SK-N-SH (cell line): ENCODE measurements around the gene TMEM169. TPM values are rescaled to one million over a fixed set of nuclear protein-coding genes. Genes with fewer than 3 reads are reported as not detected.

ENCODE experiments used
- CTCF ChIA-PET: fragments of 300-600, 350-600 bp; formaldehyde crosslinking; extraction: SDS; loops from one replicate; lab custom pipeline; 2021; lab: Yijun Ruan, JAX
- POLR2A ChIA-PET: fragments of 350-600 bp; sonication (Branson Sonifier 250); formaldehyde crosslinking; extraction: SDS; loops from one replicate; lab custom pipeline; 2020; ENCODE audit warnings: antibody characterized with exemption, inconsistent platforms; lab: Yijun Ruan, JAX
- DNase-seq: peaks from one replicate; pipeline ENCODE4 v3.0.0; 2012
- H2AFZ ChIP-seq: fragments of 200-600 bp; sonication (generic); 2 replicates; pipeline ENCODE4 v1.8.1; 2016; ENCODE audit warnings: antibody characterized with exemption, mild to moderate bottlenecking, low read depth
- H3F3A ChIP-seq: fragments of 200-600 bp; sonication (generic); replicated peaks from 2 replicates; pipeline ENCODE3; 2016; ENCODE audit warnings: antibody characterized with exemption, mild to moderate bottlenecking; ENCODE audit not compliant: insufficient read depth
- H3K27ac ChIP-seq, 2 experiments: fragments of 200-500 bp in 1 of 2; fragments of 200-600 bp in 1 of 2; sonication (Bioruptor generic) in 1 of 2; sonication (generic), shearing (Covaris generic) in 1 of 2; 2 replicates each; pipeline versions ENCODE4 v1.5.1 to v1.6.1; 2014 to 2016; ENCODE audit warnings: low read depth in 2 of 2, inconsistent platforms in 1 of 2, low read length in 1 of 2, mild to moderate bottlenecking in 1 of 2, mixed read lengths in 1 of 2
- H3K27me3 ChIP-seq: fragments of 200-600 bp; sonication (generic), shearing (Covaris generic); 2 replicates; pipeline ENCODE4 v1.6.1; 2016; ENCODE audit warnings: mixed run types; ENCODE audit not compliant: insufficient read depth
- H3K36me3 ChIP-seq, 2 experiments: fragments of 200-500 bp in 1 of 2; fragments of 200-600 bp in 1 of 2; sonication (Bioruptor generic) in 1 of 2; sonication (generic) in 1 of 2; replicated peaks in 1 of 2; 2 replicates each; pipeline versions ENCODE3 to v1.5.1; 2014 to 2016; ENCODE audit warnings: low read length in 1 of 2, mild to moderate bottlenecking in 1 of 2; ENCODE audit not compliant: insufficient read depth in 2 of 2, control insufficient read depth in 1 of 2
- H3K4me1 ChIP-seq, 2 experiments: fragments of 200-500 bp in 1 of 2; fragments of 200-600 bp in 1 of 2; sonication (Bioruptor generic) in 1 of 2; sonication (generic), shearing (Covaris generic) in 1 of 2; 2 replicates each; pipeline versions ENCODE4 v1.5.1 to v1.6.1; 2014 to 2016; ENCODE audit warnings: low read depth in 1 of 2, low read length in 1 of 2, mixed run types in 1 of 2; ENCODE audit not compliant: insufficient read depth in 2 of 2, control insufficient read depth in 1 of 2
- H3K4me2 ChIP-seq: fragments of 200-600 bp; sonication (generic), shearing (Covaris generic); 2 replicates; pipeline ENCODE4 v1.6.1; 2017; ENCODE audit warnings: mixed run types
- H3K4me3 ChIP-seq, 2 experiments: fragments of 200-500 bp in 1 of 2; fragments of 200-600 bp in 1 of 2; sonication (Bioruptor generic) in 1 of 2; sonication (generic), shearing (Covaris generic) in 1 of 2; 2 replicates each; pipeline versions ENCODE4 v1.5.1 to v1.8.1; 2014 to 2016; ENCODE audit warnings: low read depth in 2 of 2, inconsistent platforms in 1 of 2, low read length in 1 of 2, mild to moderate bottlenecking in 1 of 2, mixed read lengths in 1 of 2, moderate library complexity in 1 of 2
- H3K79me2 ChIP-seq: fragments of 200-600 bp; sonication (generic); 2 replicates; pipeline ENCODE4 v1.8.1; 2017; ENCODE audit warnings: mild to moderate bottlenecking; ENCODE audit not compliant: insufficient read depth
- H3K9ac ChIP-seq: fragments of 200-600 bp; sonication (generic); 2 replicates; pipeline ENCODE4 v1.6.1; 2017; ENCODE audit warnings: mixed run types
- H3K9me2 ChIP-seq: fragments of 200-600 bp; sonication (generic); 2 replicates; pipeline ENCODE4 v1.6.1; 2017; ENCODE audit warnings: mixed run types
- H3K9me3 ChIP-seq: fragments of 200-600 bp; sonication (generic); 2 replicates; pipeline ENCODE4 v1.6.1; 2017; ENCODE audit warnings: mixed run types, mild to moderate bottlenecking, moderate library complexity
- H4K20me1 ChIP-seq: fragments of 200-600 bp; sonication (generic); 2 replicates; pipeline ENCODE4 v1.6.1; 2017; ENCODE audit warnings: mild to moderate bottlenecking, mixed run types; ENCODE audit not compliant: insufficient read depth
- CHD2 ChIP-seq: fragments of 150-350 bp; IDR thresholded peaks from 2 replicates; pipeline ENCODE4 v1.6.1; 2018; ENCODE audit warnings: low read length; ENCODE audit not compliant: partially characterized antibody
- EZH2phosphoT487 ChIP-seq: fragments of 200-600 bp; sonication (generic); IDR thresholded peaks from 2 replicates; pipeline ENCODE4 v1.6.1; 2017; ENCODE audit warnings: low read depth, mixed run types, mild to moderate bottlenecking, antibody characterized with exemption, moderate library complexity, borderline replicate concordance
- FOSL2 ChIP-seq: IDR thresholded peaks from 2 replicates; pipeline ENCODE4 v1.4.0; 2012; ENCODE audit warnings: low read depth, mild to moderate bottlenecking, moderate library complexity, borderline replicate concordance
- FOXJ3 ChIP-seq: sonication (generic); formaldehyde crosslinking; IDR thresholded peaks from 2 replicates; pipeline ENCODE4 v1.5.1; 2020; ENCODE audit warnings: mild to moderate bottlenecking, missing genetic modification reagents
- FOXM1 ChIP-seq: IDR thresholded peaks from 2 replicates; pipeline ENCODE4 v1.4.0; 2012; ENCODE audit warnings: low read depth, mild to moderate bottlenecking
- GABPA ChIP-seq: IDR thresholded peaks from 2 replicates; pipeline ENCODE4 v1.4.0; 2012; ENCODE audit warnings: low read depth, mild to moderate bottlenecking
- GATA2 ChIP-seq: sonication (generic); formaldehyde crosslinking; IDR thresholded peaks from 2 replicates; pipeline ENCODE4 v1.5.0; 2020; ENCODE audit warnings: mild to moderate bottlenecking, missing genetic modification reagents
- JUND ChIP-seq: IDR thresholded peaks from 2 replicates; pipeline ENCODE4 v1.4.0; 2012
- MEF2A ChIP-seq: IDR thresholded peaks from 2 replicates; pipeline ENCODE4 v1.4.0; 2012; ENCODE audit warnings: low read depth, borderline replicate concordance
- MXI1 ChIP-seq: IDR thresholded peaks from 2 replicates; pipeline ENCODE4 v1.6.1; 2012; ENCODE audit warnings: mild to moderate bottlenecking, low read depth, low read length, improper control_type of control experiment
- NFIC ChIP-seq: IDR thresholded peaks from 2 replicates; pipeline ENCODE4 v1.4.0; 2012; ENCODE audit warnings: borderline replicate concordance
- NRF1 ChIP-seq: IDR thresholded peaks from 2 replicates; pipeline ENCODE4 v1.6.1; 2012; ENCODE audit warnings: low read depth, mild to moderate bottlenecking, low read length
- POLR2AphosphoS5 ChIP-seq: IDR thresholded peaks from 2 replicates; pipeline ENCODE4 v1.6.1; 2012; ENCODE audit warnings: low read depth, low read length
- RAD21 ChIP-seq: IDR thresholded peaks from 2 replicates; pipeline ENCODE4 v1.6.1; 2012; ENCODE audit warnings: mild to moderate bottlenecking, low read length
- RFX5 ChIP-seq: IDR thresholded peaks from 2 replicates; pipeline ENCODE4 v1.6.1; 2012; ENCODE audit warnings: mild to moderate bottlenecking, improper control_type of control experiment, low read length
- RXRA ChIP-seq: IDR thresholded peaks from 2 replicates; pipeline ENCODE4 v1.4.0; 2012; ENCODE audit warnings: low read depth, mild to moderate bottlenecking, borderline replicate concordance
- SIN3A ChIP-seq: IDR thresholded peaks from 2 replicates; pipeline ENCODE4 v1.6.1; 2012; ENCODE audit warnings: low read depth, mild to moderate bottlenecking, low read length, moderate library complexity, borderline replicate concordance
- SMC3 ChIP-seq: IDR thresholded peaks from 2 replicates; pipeline ENCODE4 v1.6.1; 2012; ENCODE audit warnings: low read depth, low read length, improper control_type of control experiment
- TAF1 ChIP-seq: IDR thresholded peaks from 2 replicates; pipeline ENCODE4 v1.6.1; 2012; ENCODE audit warnings: low read depth, mild to moderate bottlenecking, low read length, moderate library complexity, borderline replicate concordance
- WGBS: methylation state at CpG from one replicate; pipeline ENCODE4 v1.1.6; 2017; ENCODE audit warnings: low lambda C conversion rate; 5-methylcytosine and 5-hydroxymethylcytosine counted together
- polyA plus RNA-seq, 3 experiments: library from polyadenylated mRNA; depleted of rRNA; stranded (reverse); fragments of >200 nt; gene quantifications; 2 replicates each; pipeline ENCODE4 v1.2.3, GENCODE V29; 2012
- TF ChIP-seq, protein P1 (sequence below): IDR thresholded peaks from 2 replicates; pipeline ENCODE4 v1.6.1; 2012; ENCODE audit warnings: mild to moderate bottlenecking, low read depth, low read length, moderate library complexity
- TF ChIP-seq, protein P2 (sequence below): fragments of 150-350 bp; IDR thresholded peaks from 2 replicates; pipeline ENCODE4 v1.6.1; 2017; ENCODE audit warnings: antibody characterized with exemption, low read length, low read depth, borderline replicate concordance

The TMEM169 gene
- polyA plus RNA-seq, 1 of the 3 experiments (the other 2 are of a cell fraction): 0.30 TPM

DNA sequence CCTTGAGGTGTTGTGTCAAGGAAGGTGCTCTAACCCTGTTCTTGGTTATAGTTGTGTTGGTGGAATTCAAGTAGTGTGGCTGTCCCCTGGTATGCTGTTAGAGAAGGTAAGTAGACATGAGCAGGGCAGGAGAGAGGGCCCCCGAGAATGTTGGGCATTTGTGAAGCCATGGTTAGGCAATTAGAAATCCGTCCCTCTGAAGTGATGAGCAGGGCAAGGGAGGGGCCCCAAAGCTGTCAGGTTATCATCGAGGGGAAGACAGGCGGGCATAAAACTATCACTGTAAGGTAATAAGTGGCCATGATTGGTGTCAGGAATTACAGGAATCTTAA is 32.6 kb downstream of the TMEM169 start:
- Histone ChIP-seq H4K20me1 (peaks cover 11% of the 10 kb centered on the region), H3K4me2 (no peak overlapping the region), H2AFZ (no peak overlapping the region), H3K9me3 (no peaks in the 10 kb centered on the region), H3K27me3 (no peaks in the 10 kb centered on the region)
- TF ChIP-seq JUND (no peak), CHD2 (no peak), RXRA (no peak), NRF1 (no peak), MXI1 (no peak), SMC3 (no peak), FOSL2 (no peak), NFIC (no peak), TAF1 (no peak), SIN3A (no peak), RFX5 (no peak), RAD21 (no peak), POLR2AphosphoS5 (no peak), FOXM1 (no peak)
- TF ChIP-seq, all 33 proteins: peak for 0
- H3K9ac ChIP-seq: no peak overlapping the region
- H3K36me3 ChIP-seq: peaks cover 80 to 82% of the 10 kb centered on the region in 2 experiments
- ChIA-PET POLR2A (interaction anchor here (0.7 to 1.6 kb wide), 4 partner anchors 33 to 384 kb away, joined by 3 to 7 read pairs (median 4); partner anchors contain the start of genes PECR, RPL37A, SMARCAL1 and TMEM169), CTCF (interaction anchor here (0.6 to 1.4 kb wide), 13 partner anchors 9 to 770 kb away, joined by 3 to 7 read pairs (median 4); no protein-coding TSS in a partner anchor)
- H3F3A ChIP-seq: peaks cover 23% of the 10 kb centered on the region
- 39% methylated on average over 4 of the region's 4 CpGs for WGBS
- peaks cover 38 to 48% of the 10 kb centered on the region in 2 experiments for H3K4me1 ChIP-seq
- DNase-seq: no peak
- peak overlapping the region in 1 of 2 experiments; percentile 63; a peak in 1 of 4 replicates for H3K4me3 ChIP-seq
- peak overlapping the region; percentile 20 to 29 for H3K27ac ChIP-seq
- H3K79me2 ChIP-seq: peaks cover 92% of the 10 kb centered on the region
- H3K9me2 ChIP-seq: no peaks in the 10 kb centered on the region

DNA sequence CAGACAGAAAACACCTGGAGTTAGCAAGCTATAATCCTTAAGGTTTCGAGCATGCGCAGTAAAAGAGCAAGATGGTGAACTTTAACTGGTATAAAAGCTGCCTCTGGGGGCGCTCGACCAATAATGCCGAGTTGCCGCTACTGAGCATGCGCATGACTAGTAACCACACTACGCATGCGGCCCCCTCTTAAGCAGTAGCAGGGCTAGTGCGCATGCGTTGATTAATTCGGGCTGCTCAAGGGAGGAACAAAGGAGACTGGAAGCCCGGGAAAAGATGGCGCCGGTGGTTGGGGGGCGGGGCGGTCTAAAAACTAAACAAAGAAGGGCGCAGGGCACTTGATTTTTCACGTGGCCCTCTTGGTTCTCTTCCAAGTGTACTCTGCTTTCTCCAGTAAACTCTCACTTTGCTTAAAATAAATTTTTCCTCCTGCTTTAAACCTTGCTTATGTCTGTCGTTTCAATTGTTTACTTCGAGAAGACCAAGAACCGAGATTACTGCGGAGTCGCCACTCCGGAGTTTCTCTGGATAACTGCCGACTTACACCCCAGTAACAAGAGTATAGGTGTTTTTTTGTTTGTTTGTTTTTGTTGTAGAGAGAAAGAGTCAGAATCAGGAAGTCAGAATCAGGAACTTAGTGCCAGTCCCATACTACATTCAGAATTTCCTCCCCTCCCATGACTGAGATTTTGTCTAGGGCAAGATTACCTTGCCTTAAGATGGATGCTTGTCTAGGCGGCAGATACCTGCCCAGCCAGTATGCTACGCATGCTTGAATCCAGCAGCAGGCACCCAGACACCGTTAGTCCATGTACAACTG is 33.2 kb downstream of the TMEM169 start:
- Histone ChIP-seq H3K27me3 (no peaks in the 10 kb centered on the region), H3K9ac (peak overlapping the region; percentile 93), H3K36me3 (peaks cover 85 to 88% of the 10 kb centered on the region in 2 experiments), H3K9me2 (no peaks in the 10 kb centered on the region), H3K79me2 (peaks cover 92% of the 10 kb centered on the region), H3K4me2 (peak overlapping the region; percentile 92), H3K4me1 (peaks cover 38 to 48% of the 10 kb centered on the region in 2 experiments), H2AFZ (peak overlapping the region; percentile 38), H3K4me3 (peak overlapping the region; percentile 49 to 63), H3K27ac (peak overlapping the region; percentile 85 to 97), H3F3A (peaks cover 23% of the 10 kb centered on the region), H4K20me1 (peaks cover 11% of the 10 kb centered on the region), H3K9me3 (no peaks in the 10 kb centered on the region)
- CTCF ChIA-PET: interaction anchor here (0.6 to 1.4 kb wide), 13 partner anchors 9 to 770 kb away, joined by 3 to 7 read pairs (median 4); no protein-coding TSS in a partner anchor
- peak; percentile 87 for DNase-seq
- WGBS: 4% methylated on average over 29 of the region's 29 CpGs
- POLR2A ChIA-PET: interaction anchor here (0.7 to 1.6 kb wide), 4 partner anchors 33 to 384 kb away, joined by 3 to 7 read pairs (median 4); partner anchors contain the start of genes PECR, RPL37A, SMARCAL1 and TMEM169
- TF ChIP-seq, protein P1, sequence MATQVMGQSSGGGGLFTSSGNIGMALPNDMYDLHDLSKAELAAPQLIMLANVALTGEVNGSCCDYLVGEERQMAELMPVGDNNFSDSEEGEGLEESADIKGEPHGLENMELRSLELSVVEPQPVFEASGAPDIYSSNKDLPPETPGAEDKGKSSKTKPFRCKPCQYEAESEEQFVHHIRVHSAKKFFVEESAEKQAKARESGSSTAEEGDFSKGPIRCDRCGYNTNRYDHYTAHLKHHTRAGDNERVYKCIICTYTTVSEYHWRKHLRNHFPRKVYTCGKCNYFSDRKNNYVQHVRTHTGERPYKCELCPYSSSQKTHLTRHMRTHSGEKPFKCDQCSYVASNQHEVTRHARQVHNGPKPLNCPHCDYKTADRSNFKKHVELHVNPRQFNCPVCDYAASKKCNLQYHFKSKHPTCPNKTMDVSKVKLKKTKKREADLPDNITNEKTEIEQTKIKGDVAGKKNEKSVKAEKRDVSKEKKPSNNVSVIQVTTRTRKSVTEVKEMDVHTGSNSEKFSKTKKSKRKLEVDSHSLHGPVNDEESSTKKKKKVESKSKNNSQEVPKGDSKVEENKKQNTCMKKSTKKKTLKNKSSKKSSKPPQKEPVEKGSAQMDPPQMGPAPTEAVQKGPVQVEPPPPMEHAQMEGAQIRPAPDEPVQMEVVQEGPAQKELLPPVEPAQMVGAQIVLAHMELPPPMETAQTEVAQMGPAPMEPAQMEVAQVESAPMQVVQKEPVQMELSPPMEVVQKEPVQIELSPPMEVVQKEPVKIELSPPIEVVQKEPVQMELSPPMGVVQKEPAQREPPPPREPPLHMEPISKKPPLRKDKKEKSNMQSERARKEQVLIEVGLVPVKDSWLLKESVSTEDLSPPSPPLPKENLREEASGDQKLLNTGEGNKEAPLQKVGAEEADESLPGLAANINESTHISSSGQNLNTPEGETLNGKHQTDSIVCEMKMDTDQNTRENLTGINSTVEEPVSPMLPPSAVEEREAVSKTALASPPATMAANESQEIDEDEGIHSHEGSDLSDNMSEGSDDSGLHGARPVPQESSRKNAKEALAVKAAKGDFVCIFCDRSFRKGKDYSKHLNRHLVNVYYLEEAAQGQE: no peak; the same call in 1 of the 2 replicates
- TF ChIP-seq NFIC (no peak), FOXJ3 (CRISPR knock-in tag) (no peak), MXI1 (peak; percentile 89), MEF2A (no peak), SMC3 (no peak), RXRA (no peak), FOXM1 (no peak), TAF1 (peak; percentile 77; the same call in 1 of the 2 replicates), CHD2 (peak; percentile 70), RFX5 (no peak), SIN3A (no peak), GATA2 (CRISPR knock-in tag) (no peak), FOSL2 (no peak), GABPA (no peak), EZH2phosphoT487 (no peak), RAD21 (no peak)
- TF ChIP-seq, protein P2, sequence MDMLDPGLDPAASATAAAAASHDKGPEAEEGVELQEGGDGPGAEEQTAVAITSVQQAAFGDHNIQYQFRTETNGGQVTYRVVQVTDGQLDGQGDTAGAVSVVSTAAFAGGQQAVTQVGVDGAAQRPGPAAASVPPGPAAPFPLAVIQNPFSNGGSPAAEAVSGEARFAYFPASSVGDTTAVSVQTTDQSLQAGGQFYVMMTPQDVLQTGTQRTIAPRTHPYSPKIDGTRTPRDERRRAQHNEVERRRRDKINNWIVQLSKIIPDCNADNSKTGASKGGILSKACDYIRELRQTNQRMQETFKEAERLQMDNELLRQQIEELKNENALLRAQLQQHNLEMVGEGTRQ: no peak
